OCI-LY1 (cell line): Measurements from ENCODE around the gene SCAMP2.

Experiments used
- EZH2 ChIP-seq: fragments of 200-600 bp; sonication (generic), shearing (Covaris generic); IDR thresholded peaks from 2 replicates; pipeline ENCODE4 v1.8.0; 2017; ENCODE audit warnings: borderline replicate concordance, mixed run types, mild to moderate bottlenecking, antibody characterized with exemption, low read length, moderate library complexity, mixed read lengths
- TF ChIP-seq, protein P1 (sequence below): fragments of 200-600 bp; sonication (generic), shearing (Covaris generic); IDR thresholded peaks from 2 replicates; pipeline ENCODE4 v1.5.1; 2017; ENCODE audit warnings: mild to moderate bottlenecking, antibody characterized with exemption, low read length, moderate library complexity, mixed read lengths

DNA sequence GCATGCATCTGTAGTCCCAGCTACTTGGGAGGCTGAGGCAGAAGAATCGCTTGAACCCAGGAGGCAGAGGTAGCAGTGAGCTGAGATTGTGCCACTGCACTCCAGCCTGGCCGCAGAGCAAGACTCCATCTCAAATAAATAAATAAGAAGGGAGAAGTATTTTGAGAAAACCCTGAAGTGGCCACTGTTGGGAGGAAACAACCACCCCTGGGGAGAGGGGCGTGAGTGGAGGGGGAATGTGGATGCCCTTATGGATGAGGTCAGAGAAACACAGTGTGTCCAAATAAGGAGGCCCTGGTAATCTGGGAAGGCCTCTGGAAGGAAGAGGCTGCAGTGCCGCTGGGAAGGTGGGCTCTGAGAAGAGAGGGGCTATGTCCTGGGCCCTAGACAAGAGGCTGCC lies 50.9 kb downstream of the SCAMP2 start:
- TF ChIP-seq, protein P1, sequence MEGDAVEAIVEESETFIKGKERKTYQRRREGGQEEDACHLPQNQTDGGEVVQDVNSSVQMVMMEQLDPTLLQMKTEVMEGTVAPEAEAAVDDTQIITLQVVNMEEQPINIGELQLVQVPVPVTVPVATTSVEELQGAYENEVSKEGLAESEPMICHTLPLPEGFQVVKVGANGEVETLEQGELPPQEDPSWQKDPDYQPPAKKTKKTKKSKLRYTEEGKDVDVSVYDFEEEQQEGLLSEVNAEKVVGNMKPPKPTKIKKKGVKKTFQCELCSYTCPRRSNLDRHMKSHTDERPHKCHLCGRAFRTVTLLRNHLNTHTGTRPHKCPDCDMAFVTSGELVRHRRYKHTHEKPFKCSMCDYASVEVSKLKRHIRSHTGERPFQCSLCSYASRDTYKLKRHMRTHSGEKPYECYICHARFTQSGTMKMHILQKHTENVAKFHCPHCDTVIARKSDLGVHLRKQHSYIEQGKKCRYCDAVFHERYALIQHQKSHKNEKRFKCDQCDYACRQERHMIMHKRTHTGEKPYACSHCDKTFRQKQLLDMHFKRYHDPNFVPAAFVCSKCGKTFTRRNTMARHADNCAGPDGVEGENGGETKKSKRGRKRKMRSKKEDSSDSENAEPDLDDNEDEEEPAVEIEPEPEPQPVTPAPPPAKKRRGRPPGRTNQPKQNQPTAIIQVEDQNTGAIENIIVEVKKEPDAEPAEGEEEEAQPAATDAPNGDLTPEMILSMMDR = no peak
- TF ChIP-seq EZH2 = no peak
